NOMO-1 (cell line): ENCODE results near the gene PRF1.
"Not testable (repeated sequence)": the region's sequence is repeated elsewhere in the genome, so short reads cannot be mapped to it uniquely, and the experiment has no call there.

ENCODE experiments used
- DNase-seq, 2 experiments: peaks; one replicate each; lab custom pipeline; 2025; ENCODE audit not compliant: unreplicated experiment in 2 of 2; lab: John Stamatoyannopoulos, UW

Gene PRF1

DNA sequence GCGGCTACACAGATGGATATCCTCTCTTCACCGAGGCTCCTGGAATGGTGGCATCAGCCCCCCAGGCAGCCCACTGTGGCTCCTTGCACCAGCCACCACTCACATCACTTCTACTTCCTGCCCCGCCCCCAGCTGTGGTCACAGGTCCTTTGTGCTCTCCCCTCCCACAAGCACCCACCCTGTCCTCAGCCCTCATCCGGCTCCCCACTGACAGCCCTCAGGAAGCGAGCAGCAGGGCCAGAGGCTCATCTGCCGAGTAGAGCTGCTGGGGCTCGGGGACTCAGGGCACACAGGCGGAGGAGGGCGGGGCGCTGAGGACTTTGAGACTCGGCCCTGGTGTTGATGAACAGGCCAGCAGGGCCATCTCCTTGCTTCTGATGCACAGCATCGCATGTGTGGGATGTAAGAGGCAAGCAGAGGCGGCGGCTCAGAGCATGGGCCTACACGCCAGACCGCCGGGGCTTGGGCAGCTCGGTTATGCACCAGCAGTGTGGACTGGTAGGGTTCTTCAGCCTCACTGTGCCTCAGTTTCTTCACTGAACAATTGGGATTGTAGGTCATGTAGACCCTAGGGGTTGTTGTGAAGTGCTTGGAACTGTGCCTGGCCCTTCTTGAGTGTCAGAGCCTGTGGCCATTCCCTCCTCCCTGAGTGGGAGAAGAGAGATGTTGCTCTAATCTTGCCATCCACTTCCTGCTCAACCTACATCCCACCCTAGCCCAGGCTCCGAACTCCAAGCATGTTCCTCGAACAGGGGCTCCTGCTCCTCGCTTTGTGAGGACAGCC lies at the start of gene PRF1:
Gene PRF1, minus strand, starts transcription at position 77 of the 784 bp plus-strand sequence. CDS start 1,839 bp downstream, outside the sequence.
- DNase-seq, result no peak

DNA sequence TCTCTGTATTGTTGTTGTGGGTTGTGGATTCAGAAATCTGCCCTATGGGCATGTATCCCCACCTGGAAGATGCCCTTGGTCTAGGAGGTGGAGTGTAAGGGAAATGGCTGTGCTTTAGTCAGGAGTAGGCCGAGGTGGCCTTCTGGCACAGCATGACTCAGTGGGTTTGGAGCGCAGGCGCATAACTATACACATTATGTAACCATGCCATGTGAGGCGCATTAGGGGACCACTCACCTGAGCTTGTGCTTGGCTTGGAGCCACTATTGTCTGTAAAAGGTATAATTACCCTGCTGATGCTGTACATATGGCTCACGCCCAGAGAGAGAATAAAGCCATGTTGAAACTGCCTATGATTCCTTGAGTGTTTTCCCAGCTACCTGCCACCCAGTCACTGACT lies 49.1 kb upstream of the PRF1 start:
- no peak for DNase-seq

DNA sequence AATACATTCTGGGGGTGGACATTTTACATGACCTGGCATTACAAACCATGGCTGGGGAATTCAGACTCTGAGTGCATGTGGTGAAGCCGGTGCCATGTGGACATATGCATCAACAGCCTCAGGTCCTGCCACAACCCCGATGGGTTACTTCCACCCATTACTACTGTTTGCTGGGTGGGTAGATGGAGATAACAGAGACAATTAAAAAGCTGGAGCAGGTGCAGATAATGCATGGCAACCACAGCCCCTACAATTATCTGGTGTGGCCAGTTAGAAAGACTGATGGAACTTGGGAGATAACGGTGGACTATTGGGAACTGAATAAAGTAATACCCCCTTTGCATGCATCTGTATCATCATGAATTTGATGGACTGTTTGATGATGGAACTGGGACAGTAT lies 48.2 kb upstream of the PRF1 start:
- no peak for DNase-seq

DNA sequence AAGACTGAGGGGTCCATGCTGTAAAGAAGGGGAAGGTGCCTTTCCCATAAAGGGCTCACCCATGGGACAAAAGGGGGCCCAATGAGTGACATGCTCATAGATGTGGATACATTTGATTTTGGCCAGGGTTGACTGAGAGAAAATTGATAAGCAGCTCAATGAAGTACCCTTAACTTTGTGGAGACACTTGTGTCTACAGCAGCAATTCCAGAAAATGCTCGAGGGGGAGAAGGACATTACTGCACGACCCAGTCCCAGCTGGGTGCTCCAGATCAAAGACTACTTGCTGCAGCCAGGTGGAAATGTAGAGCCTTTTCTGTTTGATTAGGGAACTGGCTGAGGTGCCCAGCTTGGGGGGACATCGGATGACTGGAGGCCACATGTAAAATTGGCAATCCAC lies 47.6 kb upstream of the PRF1 start:
- no peak for DNase-seq

DNA sequence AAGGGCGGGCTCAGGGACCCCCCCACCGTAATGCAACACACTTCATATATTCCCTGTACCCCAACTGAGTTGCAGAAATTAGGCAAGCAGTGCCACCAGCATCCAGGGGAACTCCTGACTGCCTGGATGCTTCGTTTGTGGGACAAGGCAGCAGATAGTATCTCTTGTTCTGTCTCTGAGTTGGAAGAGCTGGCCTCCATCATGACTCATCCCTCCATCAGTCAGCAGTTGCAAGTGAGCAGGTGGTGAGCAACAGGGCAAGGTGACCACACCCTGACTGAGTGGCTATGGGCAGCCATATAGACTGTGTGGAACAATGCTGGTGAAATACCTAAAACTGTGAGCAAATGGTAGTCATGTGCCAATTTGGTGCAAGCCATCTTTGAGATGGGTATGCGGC lies 47.0 kb upstream of the PRF1 start:
- no peak for DNase-seq

DNA sequence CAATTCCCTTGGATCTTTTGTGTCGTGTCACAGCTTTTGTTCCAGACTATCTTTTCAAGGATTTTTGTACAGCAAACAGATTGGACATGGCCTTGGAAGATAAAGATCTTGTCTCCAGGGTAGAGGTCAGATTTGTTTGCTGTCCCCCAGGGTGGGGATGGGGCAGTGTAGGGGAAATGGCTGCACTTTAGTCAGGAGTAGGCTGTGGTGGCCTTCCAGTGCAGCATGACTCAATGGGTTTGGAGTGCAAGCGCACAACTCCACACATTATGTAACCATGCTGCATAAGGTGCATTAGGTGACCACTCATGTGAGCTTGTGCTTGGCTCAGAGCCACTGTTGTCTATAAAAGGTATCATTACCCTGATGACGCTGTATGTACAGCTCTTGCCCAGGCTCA lies 45.9 kb upstream of the PRF1 start:
- no peak for DNase-seq

DNA sequence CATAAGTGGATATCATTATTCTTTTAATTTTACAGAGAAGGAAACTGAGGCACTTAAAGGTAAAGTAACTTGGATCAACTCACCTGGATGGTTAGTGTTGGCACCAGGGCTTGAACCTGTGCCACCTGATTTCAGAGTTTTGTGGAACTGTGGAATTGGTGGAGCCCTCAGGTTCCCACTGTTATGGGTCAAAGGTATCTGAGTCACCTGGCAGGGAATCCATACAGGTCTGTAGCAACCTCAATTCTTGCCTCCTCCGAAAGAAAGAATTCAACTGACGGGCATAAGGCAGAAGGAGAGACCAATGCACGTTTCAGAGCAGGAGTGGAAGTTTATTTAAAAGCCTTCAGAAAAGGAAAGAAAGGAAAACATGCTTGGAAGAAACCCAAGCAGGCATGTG lies 44.5 kb upstream of the PRF1 start:
- DNase-seq, result no peak

DNA sequence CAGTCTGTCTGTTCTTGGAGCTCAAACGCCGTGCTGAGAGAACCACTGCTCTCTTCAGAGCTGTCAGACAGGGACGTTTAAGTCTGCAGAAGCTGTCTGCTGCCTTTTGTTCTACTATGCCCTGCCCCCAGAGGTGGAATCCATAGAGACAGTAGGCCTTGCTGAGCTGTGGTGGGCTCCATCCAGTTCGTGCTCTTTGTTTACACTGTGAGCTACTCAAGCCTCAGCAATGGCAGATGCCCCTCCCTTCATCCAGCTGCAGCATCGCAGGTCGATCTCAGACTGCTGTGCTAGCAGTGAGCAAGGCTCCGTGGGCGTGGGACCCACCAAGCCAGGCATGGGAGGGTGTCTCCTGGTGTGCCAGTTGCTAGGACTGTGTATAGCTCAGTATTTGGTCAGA lies 42.4 kb upstream of the PRF1 start:
- DNase-seq, result not testable (repeated sequence)

DNA sequence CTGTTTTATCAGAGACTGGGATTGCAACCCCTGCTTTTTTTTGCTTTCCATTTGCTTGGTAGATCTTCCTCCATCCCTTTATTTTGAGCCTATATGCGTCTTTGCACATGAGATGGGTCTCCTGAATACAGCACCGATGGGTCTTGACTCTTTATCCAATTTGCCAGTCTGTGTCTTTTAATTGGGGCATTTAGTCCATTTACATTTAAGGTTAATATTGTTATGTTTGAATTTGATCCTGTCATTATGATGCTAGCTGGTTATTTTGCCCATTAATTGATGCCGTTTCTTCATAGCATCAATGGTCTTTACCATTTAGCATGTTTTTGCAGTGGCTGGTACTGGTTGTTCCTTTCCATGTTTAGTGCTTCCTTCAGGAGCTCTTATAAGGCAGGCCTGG lies 40.7 kb upstream of the PRF1 start:
- DNase-seq, result not testable (repeated sequence)

DNA sequence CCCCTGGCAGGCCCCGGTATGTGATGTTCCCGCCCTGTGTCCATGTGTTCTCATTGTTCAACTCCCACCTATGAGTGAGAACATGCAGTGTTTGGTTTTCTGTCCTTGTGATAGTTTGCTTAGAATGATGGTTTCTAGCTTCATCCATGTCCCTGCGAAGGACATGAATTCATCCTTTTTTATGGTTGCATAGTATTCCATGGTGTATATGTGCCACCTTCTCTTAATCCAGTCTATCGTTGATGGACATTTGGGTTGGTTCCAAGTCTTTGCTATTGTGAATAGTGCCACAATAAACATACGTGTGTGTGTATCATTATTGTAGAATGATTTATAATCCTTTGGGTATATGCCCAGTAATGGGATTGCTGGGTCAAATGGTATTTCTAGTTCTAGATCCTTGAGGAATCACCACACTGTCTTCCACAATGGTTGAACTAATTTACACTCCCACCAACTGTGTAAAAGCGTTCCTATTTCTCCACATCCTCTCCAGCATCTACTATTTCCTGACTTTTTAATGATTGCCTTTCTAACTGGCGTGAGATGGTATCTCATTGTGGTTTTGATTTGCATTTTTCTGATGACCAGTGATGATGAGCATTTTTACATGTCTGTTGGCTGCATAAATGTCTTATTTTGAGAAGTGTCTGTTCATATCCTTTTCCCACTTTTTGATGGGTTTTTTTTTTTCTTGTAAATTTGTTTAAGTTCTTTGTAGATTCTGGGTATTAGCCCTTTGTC lies 37.3 kb upstream of the PRF1 start:
- not testable (repeated sequence) for DNase-seq

DNA sequence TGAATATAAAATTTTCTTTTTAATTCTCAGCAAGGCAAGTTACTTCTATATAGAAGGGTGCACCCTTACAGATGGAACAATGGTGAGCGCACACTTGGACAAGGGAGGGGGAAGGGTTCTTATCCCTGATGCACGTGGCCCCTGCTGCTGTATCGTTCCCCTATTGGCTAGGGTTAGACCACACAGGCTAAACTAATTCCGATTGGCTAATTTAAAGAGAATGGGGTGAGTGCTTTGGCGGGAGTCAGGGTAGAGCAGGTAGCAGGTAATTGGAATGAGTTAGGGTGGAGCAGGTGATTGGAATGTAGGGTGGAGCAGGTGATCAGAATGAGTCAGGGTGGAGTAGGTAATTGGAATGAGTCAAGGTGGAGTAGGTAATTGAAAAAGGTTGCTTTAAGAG lies 32.0 kb upstream of the PRF1 start:
- not testable (repeated sequence) for DNase-seq

DNA sequence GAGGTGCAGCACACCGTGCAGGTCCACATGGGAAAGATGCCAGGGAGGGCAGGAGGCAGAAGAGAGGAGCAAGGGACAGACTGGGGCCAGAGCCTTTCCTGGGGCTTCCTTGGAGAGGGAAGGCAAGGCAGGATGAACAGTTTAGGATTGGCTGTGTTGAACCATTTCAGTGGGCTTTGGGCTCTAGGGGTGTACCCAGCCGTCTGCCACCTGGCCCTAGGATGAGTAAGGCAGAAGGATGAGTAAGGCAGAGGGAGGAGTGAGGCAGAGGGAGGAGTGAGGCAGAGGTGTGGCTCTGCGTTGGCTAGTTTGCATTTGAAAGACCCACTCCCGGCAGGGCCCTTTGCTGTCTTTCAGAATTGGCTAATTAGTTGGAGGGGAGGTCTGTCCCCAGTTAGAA lies 31.5 kb upstream of the PRF1 start:
- DNase-seq, result no peak

DNA sequence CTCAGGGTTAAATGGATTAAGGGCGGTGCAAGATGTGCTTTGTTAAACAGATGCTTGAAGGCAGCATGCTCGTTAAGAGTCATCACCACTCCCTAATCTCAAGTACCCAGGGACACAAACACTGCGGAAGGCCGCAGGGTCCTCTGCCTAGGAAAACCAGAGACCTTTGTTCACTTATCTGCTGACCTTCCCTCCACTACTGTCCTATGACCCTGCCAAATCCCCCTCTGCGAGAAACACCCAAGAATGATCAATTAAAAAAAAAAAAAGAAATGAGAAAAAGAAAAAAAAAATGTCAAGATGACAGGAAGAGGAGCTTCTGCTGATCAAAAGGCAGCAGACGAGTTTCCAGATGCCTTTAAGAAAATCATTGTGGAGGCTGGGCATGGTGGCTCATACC lies 29.2 kb upstream of the PRF1 start:
- not testable (repeated sequence) for DNase-seq

DNA sequence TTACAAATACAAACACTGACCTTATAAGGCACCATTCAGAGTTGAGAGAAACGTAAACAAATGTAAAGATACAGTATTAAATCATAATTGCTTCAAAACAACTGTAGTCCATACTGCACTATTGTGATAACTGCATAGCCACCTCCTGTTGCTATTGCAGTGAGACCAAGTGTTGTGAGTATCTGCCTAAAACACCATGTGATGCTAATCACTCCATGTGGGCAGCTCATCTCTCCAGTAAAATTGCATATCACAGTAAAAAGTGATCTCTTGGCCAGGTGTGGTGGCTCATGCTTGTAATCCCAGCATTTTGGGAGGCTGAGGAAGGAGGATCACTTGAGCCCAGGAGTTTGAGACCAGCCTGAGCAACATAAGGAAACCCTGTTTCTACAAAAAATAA lies 26.8 kb upstream of the PRF1 start:
- DNase-seq, result no peak

DNA sequence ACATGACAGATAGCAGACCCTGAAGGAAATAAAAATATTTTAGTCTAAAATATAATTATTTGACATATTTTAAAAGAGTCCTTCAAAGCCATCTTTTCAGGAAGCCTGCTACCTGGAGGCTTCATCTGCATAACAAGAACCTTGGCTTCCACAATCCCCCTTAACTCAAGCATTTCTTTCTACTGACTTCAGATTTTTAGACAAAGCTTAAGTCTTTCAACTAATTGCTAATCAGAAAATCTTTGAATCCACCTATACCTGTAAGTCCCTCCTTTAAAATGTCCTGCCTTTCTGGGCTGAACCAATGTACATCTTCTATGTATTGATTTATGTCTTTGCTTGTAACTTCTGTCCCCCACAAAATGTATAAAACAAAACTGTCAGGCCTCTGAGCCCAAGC lies 23.5 kb upstream of the PRF1 start:
- no peak for DNase-seq

DNA sequence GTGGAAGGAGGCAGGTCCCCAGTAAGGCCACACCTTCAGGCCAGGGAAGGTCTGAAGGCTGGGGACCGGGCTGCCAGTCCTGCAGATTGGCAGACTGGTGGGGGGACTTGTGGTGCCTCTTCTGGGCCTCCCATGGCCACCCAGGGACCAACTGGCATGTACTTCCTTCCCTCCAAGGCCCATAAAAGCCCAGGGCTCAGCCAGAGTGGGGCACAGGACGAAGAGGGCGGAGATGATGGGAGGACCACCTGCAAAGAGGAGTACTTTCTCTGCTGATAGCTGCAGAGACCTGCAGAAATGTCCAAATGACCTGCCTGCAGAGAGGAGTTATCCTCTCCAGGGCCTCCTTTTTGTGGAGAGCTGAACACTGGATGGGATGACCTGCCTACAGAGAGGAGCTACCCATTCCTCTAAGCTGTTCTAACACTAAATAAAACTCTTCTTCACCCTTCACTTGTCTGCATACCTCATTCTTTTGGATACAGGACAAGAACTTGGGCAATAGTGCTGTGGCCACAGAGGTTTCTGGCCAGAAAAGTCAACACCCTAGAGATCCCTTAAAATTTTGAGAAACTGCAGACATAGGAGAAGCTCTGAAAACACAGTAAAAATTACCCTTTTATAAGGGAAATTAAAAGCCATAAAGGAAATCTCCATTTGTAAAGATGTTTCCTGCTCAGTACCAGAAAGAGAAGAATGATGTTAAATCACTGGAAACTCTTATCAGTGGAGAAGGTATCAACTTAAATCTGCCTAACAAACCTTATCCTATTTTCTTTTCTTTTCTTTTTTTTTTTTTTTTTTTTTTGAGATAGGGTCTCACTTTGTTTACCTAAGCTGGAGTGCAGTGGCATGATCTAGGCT lies 20.7 kb upstream of the PRF1 start:
- no peak for DNase-seq

DNA sequence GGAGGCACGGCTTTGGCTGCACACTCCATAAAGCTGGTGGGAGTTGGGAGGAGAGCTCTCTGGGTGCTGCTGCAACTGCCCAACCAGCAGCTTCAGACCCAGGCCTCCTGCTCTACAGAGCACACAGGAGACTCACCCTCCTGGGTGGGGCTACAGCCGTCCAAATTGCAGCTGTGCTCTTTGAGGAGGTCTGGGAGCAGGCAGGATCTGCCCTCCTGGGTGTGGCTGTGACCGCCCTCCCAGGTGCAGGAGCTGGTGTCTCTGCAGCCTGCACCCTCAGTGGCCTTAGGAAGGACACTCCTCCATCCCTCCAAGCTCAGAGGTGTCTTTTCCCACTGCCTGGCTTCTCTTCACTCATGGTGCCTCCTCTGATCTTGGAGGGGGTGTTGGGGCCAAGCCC lies 20.0 kb upstream of the PRF1 start:
- no peak for DNase-seq

DNA sequence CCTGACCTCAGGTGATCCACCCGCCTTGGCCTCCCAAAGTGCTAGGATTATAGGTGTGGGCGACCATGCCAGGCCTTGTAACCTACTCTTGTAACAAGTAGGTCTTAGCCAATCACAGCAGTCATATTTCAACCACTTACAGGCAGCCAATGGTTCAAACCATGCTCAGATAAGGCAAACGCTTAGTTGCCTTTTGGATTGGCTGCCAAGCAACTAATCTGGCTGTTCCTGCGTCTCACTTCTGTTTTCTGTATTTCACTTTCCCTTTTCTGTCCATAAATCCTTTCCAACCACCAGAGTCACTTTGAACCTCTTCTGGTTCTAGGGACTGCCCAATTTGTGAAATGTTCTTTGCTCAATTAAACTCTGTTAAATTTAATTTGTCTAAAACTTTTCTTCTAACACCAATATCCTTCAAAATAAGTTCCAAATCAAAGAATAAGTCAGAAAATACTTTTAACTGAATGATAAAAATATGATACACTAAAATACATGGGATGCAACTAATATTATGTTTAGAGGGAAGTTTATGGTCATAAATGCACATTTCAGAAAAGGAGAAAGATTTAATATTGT lies 19.1 kb upstream of the PRF1 start:
- DNase-seq, result peak; percentile 14 to 23

DNA sequence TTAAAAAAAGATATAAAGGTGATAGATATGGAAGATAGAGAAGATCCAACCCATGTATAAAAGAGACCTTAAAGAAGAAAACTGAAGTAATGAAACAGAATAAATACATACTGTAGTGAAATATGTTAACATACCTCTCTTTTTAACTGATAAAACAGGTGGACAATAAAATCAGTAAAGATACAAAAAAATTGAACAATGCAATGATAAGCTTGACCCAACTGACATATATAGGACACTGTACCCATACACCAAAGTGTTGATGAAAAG lies 17.4 kb upstream of the PRF1 start:
- DNase-seq, result no peak

DNA sequence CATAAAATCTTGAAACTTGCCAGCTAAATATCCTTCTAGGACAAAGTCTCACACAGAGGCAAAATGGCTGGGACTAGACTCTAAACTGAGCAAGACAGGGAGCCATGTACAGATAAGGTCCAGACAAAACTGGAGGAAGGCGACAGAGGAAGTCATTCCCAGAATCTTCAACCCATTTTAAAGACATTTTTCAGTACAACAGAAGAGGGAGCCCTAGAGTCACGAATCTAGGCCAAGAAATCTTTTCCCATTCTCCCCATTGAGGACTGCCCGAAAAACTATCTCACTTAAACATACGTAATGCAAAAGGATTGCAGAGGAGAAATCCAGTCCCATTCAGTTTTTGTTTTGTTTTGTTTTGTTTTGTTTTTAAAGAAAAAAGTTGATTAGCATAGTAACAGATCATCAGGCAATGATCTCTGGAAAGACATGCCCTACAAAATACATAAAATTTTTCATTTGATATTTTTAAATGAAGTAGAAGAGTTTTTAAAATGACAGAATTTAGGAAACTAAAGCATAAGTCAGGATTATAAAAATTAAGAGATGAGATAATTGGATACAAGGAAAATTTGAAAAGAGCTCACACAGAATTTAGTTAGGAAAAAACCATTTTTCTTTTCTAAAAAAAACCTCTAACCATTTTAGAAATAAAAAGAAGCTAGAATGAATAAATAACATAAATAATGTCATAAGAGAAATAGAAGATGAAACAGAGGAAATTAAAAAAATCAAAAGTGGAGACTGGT lies 16.9 kb upstream of the PRF1 start:
- DNase-seq, result no peak

DNA sequence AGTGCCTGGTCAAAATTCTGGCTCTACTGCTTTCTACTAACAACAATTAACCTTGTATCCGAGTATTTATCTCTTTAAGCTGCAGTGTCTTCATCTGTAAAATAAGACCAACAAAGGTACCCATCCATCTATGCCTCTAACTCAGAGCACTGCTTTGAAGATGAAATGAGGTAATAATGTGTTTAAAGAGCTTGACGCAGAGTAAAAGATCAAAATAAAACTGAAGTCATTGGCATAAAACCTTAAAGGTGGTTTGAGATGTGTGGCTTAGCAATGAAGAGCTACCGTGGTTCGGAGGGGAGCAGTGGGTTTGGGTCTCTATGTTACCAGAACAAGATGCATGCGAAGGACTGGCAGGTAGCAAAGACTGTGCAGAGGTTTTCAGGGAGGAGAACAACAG lies 16.1 kb upstream of the PRF1 start:
- no peak for DNase-seq
